Fibroblast of villous mesenchyme (primary cell): Measurements from ENCODE around the gene CMTM1. TPM values are rescaled to one million over a fixed set of nuclear protein-coding genes. Genes with fewer than 3 reads are reported as not detected.

Experiments used
- DNase-seq: peaks from one replicate; pipeline ENCODE4 v3.0.0-alpha.2; 2010; ENCODE audit warnings: low read depth
- H3K4me3 ChIP-seq: 2 replicates; pipeline ENCODE4 v1.5.1; 2011; ENCODE audit warnings: low read depth, mild to moderate bottlenecking, low read length
- CTCF ChIP-seq: IDR thresholded peaks from 2 replicates; pipeline ENCODE4 v1.5.1; 2012; ENCODE audit warnings: low read depth, mild to moderate bottlenecking, low read length; ENCODE audit not compliant: insufficient read depth
- total RNA-seq: library from RNA; depleted of rRNA; stranded (reverse); fragments of >200 nt; gene quantifications from 2 replicates; pipeline ENCODE4 v1.2.3, GENCODE V29; 2012

Gene CMTM1
- 2.3 and 3.9 TPM in 2 replicates for total RNA-seq

- no peak for TF ChIP-seq CTCF
- no peak for DNase-seq
- H3K4me3 ChIP-seq, result no peak within 1 kb of the TSS
Measured at GRCh38 chr16:66566051-66566901, at the start of gene CMTM1. Gene CMTM1, plus strand, starts transcription at chr16:66566439. Its CDS starts 75 bp downstream, at chr16:66566514.

- DNase-seq, result no peak
- no peak overlapping the region for H3K4me3 ChIP-seq
- no peak for TF ChIP-seq CTCF
Measured at GRCh38 chr16:66516509-66516807, 49.8 kb upstream of the CMTM1 start.

GRCh38 chr16:66516808-66517585 is 49.2 kb upstream of the CMTM1 start:
- peak overlapping the region; percentile 12 for H3K4me3 ChIP-seq
- peak; percentile 99 for DNase-seq
- TF ChIP-seq CTCF, result no peak

GRCh38 chr16:66517586-66518263 is 48.5 kb upstream of the CMTM1 start:
- no peak overlapping the region for H3K4me3 ChIP-seq
- no peak for TF ChIP-seq CTCF
- no peak for DNase-seq

- H3K4me3 ChIP-seq, result no peak overlapping the region
- TF ChIP-seq CTCF, result no peak
- no peak for DNase-seq
Measured at GRCh38 chr16:66519482-66520373, 46.5 kb upstream of the CMTM1 start.
